NCI-H526 (cell line): ENCODE data around the gene RBBP4.
"Not testable (repeated sequence)": the region's sequence is repeated elsewhere in the genome, so short reads cannot be mapped to it uniquely, and the experiment has no call there.

Experiments
- DNase-seq, 2 experiments: peaks; one replicate each; lab custom pipeline; 2025; lab: John Stamatoyannopoulos, UW

RBBP4 gene

DNA sequence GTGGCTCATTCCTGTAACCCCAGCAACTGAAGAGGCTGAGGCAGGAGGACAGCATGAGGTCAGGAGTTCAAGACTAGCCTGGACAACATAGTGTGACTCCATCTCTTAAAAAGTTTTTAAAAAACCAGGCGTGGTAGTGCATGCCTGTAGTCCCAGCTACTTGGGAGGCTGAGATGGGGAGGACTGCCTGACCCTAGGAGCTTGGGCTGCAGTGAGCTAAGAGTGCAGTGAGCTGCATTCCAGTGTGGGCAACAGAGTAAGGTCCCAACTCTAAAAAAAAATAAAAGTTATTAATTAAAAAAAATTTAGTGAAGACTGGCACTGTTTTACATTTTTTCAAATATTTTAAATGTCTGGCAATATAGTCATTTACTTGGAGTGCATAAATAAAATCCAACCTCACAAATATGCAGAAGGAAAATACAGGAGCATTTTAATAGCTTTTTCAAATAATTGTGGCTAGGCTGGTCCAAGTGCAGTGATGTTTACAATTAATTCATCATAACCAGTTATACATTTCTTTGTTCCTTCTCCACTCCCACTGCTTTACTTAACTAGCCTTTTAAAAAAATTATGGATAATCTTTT, 11.4 kb upstream of the RBBP4 start:
- DNase-seq, result no peak

DNA sequence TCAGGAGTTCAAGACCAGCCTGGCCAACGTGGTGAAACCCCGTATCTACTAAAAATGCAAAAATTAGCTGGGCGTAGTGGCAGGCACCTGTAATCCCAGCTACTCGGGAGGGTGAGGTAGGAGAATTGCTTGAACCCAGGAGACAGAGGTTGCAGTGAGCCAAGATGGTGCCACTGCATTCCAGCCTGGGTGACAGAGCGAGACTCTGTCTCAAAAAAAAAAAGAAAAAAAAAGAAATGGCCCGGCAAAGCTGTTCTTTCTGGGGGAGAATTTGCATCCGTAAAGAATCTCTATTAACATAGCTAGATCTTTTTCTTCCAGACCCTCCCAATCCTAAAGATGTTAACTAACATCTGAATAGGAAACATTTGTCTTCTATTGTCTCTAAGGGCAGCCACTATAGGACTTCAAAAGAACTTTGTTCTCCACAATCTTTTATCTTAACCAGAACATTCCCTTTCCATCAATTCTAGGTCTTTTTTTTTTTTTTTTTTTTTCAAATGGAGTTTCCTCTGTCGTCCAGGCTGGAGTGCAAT, 8.6 kb upstream of the RBBP4 start:
- not testable (repeated sequence) for DNase-seq

DNA sequence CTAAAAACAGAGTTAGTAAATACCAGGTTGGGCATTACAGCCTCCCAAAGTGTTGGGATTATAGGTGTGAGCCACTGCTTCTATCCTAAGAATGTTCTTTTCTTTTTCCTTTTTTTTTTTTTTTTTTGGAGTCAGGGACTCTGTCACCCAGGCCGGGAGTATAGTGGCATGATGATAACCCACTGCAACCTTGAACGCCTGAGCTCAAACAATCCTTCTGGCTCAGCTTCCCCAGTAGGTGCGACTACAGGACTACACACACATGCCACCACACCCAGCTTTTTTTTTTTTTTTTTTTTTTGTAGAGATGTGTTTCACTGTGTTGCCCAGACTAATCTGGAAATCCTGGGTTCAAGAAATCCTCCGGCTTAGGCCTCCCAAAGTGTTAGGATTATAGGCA, 6.6 kb upstream of the RBBP4 start:
- no peak for DNase-seq

DNA sequence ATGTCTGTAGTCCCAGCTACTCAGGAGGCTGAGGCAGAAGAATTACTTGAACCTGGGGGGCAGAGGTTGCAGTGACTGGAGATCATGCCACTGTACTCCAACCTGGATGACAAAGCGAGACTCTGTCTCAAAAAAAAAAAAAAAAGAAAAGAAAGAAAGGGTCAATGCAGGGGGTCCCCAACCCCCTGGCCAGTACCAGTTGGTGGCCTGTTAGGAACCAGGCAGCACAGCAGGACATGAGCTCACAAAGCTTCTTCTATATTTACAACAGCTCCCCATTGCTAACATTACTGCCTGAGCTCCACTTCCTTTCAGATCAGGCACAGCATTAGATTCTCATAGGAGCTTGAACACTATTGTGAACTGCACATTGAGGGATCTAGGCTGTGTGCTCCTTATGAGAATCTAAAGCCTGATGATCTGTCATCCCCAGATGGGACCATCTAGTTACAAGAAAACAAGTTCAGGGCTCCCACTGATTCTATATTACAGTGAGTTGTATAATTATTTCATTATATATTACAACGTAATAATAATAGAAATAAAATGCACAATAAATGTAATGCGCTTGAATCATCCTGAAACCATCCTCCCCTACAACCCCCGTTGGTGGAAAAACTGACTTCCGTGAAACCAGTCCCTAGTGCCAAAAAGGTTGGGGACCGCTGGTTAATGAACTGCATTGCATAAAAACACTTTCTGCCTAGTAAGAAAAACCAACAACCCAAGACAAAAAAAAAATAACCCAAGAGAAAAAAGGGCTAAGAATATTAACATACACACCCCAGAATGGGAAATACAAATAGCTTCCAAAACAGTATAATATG, 3.5 kb upstream of the RBBP4 start:
- DNase-seq, result no peak

DNA sequence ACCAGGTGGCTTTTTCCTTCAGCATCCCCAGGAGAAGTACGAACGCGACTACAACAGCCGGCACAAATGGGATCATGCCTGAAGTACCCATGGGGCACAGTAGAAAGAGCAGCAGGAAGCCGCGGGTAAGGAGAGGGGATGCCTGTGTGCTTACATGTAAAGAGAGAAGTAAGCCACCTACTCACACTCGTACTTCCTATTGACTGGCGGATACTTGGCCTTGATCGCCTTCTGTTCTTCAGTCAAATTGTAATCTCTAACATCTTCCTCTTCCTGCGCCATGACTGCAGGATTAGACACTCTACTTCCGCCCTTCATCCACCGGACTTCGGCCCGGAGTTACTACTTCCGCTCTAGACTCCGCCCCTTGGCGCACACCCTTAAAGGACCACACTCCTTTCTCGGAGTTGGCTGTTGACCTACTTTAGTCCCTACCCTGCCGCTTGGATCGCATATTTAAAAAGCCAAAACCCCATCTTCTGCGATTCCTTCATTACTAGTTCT, 708 bp upstream of the RBBP4 start, which contains the start of gene ZBTB8OS:
ZBTB8OS (minus strand) TSS at position 303 of the 504 bp plus-strand sequence; CDS start at position 282, 21 bp downstream.
- DNase-seq, result peak; percentile 91 to 96

DNA sequence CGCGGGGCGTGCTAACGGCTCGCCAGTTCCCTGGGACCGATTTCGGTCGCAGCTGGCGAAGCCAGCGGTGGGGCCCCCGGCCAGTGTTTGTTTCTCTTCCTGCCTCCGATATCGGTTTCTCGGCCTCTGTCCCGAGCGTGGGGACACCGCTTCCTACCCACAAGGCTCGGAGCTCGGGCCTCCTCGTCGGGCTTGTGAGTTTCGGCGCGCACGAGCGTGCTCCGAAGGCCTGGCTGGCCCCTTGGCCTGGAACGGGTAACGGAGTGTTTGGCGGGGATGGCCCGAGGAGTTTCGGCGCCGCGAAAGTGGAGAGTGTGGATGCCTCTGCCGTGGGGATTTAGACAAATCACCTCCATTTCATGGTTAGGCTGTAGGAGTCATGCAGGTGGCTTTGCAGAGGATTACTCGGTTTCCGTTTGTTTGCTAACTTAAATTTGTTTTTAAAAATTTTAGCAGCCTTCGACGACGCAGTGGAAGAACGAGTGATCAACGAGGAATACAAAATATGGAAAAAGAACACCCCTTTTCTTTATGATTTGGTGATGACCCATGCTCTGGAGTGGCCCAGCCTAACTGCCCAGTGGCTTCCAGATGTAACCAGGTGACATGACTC, 559 bp downstream of the RBBP4 start:
- DNase-seq, result peak in 1 of 2 experiments; percentile 69

DNA sequence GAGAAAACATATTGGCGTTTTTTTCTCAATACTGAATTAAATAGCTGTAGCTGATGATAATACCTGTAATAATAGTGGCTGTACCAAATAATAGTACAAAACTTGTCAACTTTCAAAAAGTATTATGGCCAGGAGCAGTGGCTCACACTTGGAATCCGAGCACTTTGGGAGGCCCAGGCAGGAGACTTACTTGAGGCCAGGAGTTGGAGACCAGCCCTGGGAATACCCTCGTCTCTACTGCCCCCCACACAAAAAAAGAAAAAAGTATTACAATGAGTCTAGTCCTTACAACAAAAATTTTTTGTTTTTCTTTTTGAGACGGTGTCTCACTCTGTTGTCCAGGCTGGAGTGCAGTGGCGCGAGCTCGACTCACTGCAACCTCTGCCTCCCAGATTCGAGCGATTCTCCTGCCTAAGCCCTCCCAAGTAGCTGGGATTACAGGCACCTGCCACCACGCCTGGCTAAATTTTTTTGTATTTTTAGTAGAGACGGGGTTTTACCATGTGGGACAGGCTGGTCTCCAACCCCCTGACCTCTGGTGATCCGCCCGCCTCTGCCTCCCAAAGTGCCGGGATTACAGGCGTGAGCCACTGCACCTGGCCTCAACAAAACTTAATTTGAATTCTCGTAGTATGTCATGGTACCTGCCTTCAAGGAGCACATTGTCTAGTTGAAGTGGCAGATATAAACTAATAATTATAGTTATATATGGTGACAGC, 1.4 kb downstream of the RBBP4 start:
- DNase-seq, result no peak

DNA sequence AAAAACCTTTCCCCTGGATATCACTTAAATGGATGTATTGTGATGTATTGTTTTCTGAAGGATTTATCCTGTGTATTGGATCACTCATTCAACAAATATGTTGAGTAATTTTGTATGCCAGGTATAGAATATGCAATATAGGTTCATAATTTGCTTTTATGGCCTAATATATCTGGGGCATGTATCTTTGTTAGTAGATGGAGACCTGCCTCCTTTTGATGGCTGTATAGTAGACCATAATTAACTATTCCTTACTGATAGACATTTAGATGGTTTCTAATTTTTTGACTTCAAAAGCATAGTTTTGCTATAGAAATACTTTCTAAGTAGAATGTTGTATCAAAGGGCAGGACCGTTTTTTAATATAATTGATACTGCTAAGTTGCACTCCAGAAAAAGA, 8.6 kb downstream of the RBBP4 start:
- no peak for DNase-seq

DNA sequence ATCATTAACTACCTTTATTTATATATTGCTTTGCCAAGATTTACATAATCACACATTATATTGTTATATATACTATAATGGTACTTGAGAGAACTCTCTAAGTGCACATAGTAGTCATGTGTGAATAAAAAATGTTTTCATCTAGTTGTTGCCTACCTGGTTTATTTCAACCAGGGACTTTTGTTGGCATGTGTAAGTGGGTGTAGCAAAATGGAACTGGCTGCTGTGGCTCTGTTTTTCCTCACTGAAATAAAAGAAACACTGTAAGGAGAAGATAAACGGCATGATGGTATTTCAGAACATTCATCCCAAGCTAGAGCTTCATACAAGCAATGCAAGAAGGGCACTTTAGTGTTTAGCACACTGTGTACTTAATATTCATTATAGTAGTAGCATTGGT, 14.9 kb downstream of the RBBP4 start:
- DNase-seq, result no peak

DNA sequence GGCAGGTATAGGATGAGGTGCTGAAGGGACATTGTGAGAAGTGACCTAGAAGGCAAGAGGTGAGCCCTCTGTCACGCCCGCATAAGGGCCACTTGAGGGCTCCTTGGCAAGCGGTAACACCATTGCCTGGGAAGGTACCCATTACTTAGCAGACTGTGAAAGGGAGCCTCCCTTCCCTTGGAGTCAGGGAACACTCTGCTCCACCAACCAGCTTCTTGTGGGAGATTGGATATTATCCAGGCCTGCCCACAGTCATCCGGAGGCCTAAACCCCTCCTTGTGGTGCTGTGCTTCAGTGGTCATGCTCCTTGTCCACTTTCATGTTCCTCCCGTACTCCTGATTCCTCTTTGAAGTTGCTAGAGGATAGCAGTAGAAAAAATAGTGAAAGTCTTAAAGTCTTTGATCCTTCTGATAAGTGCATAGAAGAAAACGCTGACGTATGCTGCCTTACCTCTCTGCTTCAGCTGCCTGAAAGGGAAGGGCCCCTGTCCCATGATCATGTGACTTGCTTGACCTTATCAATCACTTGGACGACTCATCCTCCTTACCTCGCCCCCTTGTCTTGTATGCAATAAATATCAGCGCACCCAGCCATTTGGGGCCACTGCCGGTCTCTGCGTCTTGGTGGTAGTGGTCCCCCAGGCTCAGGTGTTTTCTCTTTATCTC, 16.0 kb downstream of the RBBP4 start:
- DNase-seq, result no peak

DNA sequence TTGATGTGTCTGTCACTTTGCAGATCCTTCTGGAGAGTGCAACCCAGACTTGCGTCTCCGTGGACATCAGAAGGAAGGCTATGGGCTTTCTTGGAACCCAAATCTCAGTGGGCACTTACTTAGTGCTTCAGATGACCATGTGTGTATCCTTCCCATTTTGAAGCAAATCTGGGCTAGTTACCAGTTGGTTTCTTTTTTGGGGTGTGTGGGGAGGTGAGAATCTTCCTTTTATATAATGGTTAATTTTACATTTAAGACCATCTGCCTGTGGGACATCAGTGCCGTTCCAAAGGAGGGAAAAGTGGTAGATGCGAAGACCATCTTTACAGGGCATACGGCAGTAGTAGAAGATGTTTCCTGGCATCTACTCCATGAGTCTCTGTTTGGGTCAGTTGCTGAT, 17.7 kb downstream of the RBBP4 start:
- not testable (repeated sequence) for DNase-seq

DNA sequence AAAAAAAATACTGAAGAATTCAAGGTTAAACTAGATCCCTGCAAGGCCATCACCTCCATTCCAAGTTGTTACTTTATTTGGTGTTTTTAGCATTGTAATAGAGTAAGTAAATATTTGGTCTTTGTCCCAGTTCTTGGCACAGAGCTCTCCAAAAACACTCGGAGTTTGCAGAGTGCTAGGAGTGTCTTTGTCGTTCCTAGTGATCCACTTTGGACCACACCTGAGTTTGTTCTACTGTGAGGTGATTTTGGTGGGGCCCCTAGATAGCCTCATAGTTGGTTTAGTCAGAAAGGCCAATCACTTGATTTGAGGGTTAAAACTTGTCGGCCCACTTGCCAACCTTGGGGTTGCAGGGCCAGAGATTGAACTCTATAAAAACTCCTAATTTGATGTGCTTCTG, 25.9 kb downstream of the RBBP4 start:
- DNase-seq, result no peak

DNA sequence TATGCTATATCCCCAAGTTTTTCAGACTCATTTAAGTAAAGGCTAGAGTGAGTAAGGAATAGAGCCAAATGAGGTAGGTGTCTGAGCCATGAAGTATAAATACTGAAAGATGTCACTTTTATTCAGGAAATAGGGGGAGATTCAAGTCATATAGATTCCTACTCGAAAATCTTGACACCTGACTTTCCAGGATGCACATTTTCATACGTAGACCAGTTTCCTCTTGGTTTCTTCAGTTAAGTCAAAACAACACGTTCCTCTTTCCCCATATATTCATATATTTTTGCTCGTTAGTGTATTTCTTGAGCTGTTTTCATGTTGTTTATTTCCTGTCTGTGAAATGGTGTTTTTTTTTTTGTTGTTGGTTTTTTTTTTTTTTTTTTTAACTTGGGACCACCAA, 29.0 kb downstream of the RBBP4 start:
- not testable (repeated sequence) for DNase-seq

DNA sequence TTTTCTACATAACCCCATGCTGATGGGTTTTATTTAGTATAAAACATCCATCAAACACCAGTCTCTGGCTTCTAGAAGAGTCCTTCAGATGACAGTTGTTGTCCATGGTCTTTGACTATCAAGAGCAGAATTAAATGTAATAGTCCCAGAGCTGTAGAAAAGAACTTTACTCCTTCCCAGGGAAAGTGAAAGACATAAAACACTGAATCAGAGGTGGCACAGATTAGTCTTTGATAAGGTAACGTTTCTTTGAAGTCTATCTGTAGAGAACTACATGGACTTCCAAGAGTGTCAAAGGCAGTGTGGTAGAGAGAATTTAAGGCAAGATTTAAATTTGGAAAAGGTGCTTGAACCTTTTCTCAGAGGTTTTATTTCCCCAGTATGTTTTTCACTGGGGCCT, 29.6 kb downstream of the RBBP4 start:
- DNase-seq, result no peak

DNA sequence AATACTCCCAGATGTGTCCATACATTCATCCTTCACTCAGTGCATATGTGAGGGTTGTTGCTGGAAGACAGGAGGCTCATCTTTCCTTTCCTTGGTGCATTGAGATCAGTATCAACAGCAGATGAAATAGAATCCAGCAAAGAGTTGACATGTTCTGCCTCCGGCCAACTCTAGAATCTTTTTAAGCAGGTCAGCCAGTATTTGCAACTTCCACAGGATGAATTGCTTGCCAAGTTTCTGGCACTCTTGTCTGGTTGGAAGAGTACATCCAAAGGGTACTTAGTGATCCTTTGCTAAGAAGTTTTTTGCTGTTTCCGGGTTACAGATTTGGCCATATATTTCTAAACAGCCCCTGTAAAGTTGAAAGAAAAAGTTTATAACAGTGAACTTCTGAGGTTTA, 30.5 kb downstream of the RBBP4 start:
- DNase-seq, result no peak

DNA sequence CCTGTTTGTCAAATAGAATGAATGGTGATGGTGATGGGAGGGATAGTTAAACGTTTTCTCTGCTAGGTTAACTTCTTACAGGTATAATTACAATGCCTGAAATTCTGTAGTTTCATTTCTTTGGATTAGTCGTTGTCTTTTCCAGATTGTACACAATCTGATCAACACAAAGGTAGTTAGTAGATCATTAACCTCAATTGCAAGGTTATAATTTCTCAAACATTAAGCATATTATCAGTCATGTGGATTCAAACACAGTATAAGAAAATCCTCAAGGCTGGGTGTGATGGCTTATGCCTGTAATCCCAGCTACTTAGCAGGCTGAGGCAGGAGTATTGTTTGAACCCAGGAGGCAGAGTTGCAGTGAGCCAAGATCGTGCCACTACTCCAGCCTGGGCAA, 31.0 kb downstream of the RBBP4 start:
- no peak for DNase-seq

DNA sequence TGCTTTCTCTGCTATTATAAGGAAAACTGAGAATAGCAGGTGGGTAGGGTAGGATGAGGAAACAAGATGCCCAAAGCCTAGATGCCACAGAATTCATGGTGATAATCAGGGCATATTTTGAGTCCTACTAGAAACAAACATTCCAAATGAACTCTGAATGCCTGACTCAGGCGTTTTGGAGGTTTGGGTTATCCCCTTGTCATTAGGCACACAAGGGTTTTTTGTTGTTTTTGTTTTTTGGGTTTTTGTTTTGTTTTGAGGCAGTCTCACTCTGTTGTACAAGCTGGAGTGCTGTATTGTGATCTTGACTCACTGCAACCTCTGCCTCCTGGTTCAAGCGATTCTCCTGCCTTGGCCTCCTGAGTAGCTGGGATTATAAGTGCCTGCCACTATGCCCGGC, 32.4 kb downstream of the RBBP4 start:
- DNase-seq, result no peak

DNA sequence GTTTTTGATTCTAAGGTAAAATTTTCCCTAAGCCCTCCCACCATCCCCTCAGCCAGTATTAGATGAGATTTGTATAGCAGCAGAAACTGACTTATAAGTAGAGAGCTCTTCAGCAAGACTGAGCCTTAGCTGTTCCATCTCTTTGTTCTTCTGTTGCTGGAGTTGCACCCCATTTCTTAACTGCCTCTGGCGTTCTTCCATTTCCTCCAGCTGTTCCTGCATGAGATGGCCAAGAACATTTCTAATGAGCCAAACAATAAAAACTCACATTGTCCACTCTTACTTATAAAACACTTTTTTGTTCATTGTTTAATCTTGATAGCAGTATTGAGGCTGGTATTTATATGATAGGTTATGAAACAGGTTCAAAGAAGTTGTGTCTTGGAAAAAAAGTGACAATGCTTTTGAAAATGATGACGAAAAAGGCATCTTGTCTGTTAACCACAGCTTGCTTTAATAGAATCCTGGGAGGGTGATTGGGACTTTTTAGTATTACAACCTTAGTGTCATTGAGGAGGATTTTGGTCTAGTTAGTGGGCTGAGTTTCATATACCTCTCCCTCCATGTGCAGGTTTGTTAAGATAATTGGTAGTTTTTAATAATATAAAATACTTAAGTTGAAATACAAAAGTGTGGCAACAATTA, 33.3 kb downstream of the RBBP4 start:
- no peak for DNase-seq

DNA sequence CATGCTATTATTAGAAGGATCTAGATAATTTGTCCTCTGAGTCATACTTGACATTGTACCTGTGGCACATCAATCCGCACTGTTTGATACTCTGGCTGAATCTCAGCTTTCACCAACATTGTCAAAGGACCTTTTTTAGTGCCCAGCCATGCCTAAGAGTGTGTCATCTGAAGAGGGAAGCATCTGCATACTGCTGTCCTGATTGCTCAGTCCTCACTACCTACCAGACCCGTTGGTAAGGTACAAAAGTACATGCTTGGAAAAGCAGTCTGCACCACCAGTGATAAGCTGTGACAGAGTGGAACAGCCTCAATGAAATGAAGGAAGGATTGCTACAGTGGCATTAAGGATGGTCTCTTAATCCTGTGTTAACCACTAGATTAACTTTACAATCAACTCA, 34.5 kb downstream of the RBBP4 start:
- no peak for DNase-seq

DNA sequence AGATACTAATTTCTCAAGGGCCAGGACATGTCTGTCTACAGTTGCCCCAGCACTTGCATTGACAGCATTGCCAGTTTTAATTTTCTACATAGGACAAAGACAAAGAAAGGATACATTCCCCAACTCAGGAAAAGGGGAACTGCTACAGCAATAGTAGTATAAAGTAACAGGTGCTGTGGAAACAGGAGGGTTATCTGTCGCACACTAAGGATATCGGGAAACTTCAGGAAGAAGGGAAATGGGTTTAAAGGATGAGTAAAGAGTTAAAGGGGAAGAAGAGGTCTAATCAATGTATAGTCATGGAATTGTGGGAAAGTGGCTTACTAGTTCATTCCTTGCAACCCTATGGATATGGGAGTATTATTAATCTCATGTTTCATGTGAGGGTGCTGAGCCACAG, 35.4 kb downstream of the RBBP4 start:
- DNase-seq, result no peak
